Breast epithelium (tissue), 4 donors: ENCODE data around the gene DNAJC16. TPM values are rescaled to one million over a fixed set of nuclear protein-coding genes. Genes with fewer than 3 reads are reported as not detected.

ENCODE experiments used
- DNase-seq, 2 donors: peaks; one replicate each; pipeline ENCODE4 v3.0.0-alpha.2; 2019; ENCODE audit warnings: low spot score in 2 of 2
- H3K27ac ChIP-seq, 2 donors: fragments of 200-600 bp; sonication (generic) in 1 of 2; one replicate each; pipeline ENCODE4 v1.5.1; 2016 to 2019; ENCODE audit warnings: mild to moderate bottlenecking in 1 of 2
- H3K27me3 ChIP-seq, 2 donors: fragments of 200-600 bp; sonication (generic) in 1 of 2; one replicate each; pipeline versions ENCODE4 v1.5.1 to v1.6.0; 2017 to 2019; ENCODE audit warnings: control low read depth in 1 of 2, mild to moderate bottlenecking in 1 of 2
- H3K36me3 ChIP-seq: fragments of 200-600 bp; one replicate; pipeline ENCODE4 v1.5.1; 2019
- H3K4me1 ChIP-seq, 2 donors: fragments of 200-600 bp; sonication (generic); one replicate each; pipeline ENCODE4 v1.5.1; 2016 to 2019; ENCODE audit warnings: control low read depth in 1 of 2
- H3K4me3 ChIP-seq, 3 donors: fragments of 200-600 bp; sonication (generic); 1 replicate in 2 of 3; 2 replicates in 1 of 3; pipeline ENCODE4 v1.5.1; 2016 to 2019; ENCODE audit warnings: mild to moderate bottlenecking in 3 of 3, moderate library complexity in 2 of 3
- H3K9me3 ChIP-seq, 2 donors: fragments of 200-600 bp; sonication (generic) in 1 of 2; one replicate each; pipeline ENCODE4 v1.5.1; 2016 to 2019; ENCODE audit warnings: control low read depth in 1 of 2
- POLR2A ChIP-seq: fragments of 450-650 bp; IDR thresholded peaks from one replicate; pipeline ENCODE4 v1.6.1; 2016; ENCODE audit warnings: antibody characterized with exemption, mild to moderate bottlenecking, moderate library complexity
- POLR2AphosphoS5 ChIP-seq, 3 donors: sonication (generic); formaldehyde crosslinking; IDR thresholded peaks; one replicate each; pipeline ENCODE4 v1.6.1; 2017; ENCODE audit warnings: antibody characterized with exemption in 3 of 3
- intact Hi-C: fragments of 100-400 bp; cut with DNase I; formaldehyde crosslinking; loops from one replicate; pipeline ENCODE4 v1.15.1; 2023; ENCODE audit warnings: low total_unique reads
- total RNA-seq, 3 donors: library from RNA; depleted of rRNA; stranded (reverse); fragments of >200 nt; gene quantifications; one replicate each; pipeline ENCODE4 v1.1.0, GENCODE V29; 2016
- TF ChIP-seq, protein P1 (sequence below), 3 donors: fragments of 450-650 bp; IDR thresholded peaks; one replicate each; pipeline ENCODE4 v1.5.1; 2016 to 2017; ENCODE audit warnings: antibody characterized with exemption in 3 of 3, mild to moderate bottlenecking in 3 of 3, moderate library complexity in 3 of 3

Gene DNAJC16
- total RNA-seq, 3 donors from 2014 or later = 14.1 to 30.4 (median 21.0) TPM

DNA sequence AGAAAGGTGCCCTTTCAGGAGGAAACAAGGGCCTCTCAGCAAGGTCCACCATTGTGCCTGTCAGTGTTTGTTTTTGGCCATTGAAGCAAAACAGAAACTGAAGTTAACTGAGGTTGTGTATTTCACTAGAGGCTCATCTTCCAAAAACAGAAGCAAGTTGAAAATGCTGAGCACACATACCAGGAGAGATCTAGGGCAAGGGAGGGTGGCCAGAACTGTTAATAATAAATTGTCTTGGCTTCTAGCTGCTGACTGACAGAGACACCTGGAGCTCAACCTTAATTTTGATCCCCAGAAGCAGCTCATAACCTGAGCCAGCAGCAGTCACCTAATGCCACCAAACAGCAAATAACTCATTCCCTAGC lies 53.0 kb downstream of the DNAJC16 start:
- H3K36me3 ChIP-seq = no peaks in the 10 kb centered on the region
- no peak overlapping the region for H3K4me3 ChIP-seq
- no peak for TF ChIP-seq POLR2AphosphoS5 (IDR thresholded peaks at IDR 0.05)
- no peak for TF ChIP-seq POLR2A
- TF ChIP-seq, protein P1, sequence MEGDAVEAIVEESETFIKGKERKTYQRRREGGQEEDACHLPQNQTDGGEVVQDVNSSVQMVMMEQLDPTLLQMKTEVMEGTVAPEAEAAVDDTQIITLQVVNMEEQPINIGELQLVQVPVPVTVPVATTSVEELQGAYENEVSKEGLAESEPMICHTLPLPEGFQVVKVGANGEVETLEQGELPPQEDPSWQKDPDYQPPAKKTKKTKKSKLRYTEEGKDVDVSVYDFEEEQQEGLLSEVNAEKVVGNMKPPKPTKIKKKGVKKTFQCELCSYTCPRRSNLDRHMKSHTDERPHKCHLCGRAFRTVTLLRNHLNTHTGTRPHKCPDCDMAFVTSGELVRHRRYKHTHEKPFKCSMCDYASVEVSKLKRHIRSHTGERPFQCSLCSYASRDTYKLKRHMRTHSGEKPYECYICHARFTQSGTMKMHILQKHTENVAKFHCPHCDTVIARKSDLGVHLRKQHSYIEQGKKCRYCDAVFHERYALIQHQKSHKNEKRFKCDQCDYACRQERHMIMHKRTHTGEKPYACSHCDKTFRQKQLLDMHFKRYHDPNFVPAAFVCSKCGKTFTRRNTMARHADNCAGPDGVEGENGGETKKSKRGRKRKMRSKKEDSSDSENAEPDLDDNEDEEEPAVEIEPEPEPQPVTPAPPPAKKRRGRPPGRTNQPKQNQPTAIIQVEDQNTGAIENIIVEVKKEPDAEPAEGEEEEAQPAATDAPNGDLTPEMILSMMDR (IDR thresholded peaks at IDR 0.05) = no peak
- intact Hi-C loops = no loop called here
- H3K27ac ChIP-seq = no peak overlapping the region
- no peaks in the 10 kb centered on the region for H3K27me3 ChIP-seq
- no peak for DNase-seq
- H3K4me1 ChIP-seq = peaks cover 0 to under 1% of the 10 kb centered on the region in 2 donors
- H3K9me3 ChIP-seq = no peaks in the 10 kb centered on the region

DNA sequence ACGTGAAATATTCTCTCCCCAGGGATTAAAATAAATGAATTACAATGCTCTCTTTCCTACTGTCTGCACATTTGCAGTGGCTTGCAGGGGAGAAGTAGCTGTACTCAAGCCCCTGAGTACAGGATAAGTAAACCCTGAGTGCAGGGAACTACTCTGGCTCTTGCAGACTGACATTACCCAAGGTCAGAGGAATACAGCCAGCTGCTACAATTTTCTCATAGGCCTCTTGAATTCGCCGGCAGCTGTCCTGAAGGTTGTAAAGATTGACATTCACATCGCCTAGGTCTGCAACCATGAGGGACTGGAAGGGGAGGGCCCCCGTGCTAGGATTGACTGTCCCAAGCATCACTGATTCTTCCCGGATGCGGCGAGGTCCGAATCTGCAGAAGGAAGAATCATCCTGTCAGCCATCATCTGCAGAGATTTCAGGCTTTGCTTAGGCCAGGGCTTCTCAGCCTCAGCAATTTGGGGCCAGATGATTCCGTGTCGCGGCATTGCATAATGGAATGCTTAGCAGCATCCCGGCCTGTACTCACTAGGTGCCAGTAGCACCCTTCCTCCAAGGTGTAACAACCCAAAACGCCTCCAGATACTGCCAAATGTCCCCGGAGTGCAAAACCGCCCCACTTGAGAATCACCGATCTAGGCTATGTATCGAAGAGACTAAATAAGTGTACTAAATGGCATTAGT lies 56.5 kb downstream of the DNAJC16 start:
- no peak overlapping the region for H3K4me3 ChIP-seq
- intact Hi-C loops = no loop called here
- no peak for DNase-seq

DNA sequence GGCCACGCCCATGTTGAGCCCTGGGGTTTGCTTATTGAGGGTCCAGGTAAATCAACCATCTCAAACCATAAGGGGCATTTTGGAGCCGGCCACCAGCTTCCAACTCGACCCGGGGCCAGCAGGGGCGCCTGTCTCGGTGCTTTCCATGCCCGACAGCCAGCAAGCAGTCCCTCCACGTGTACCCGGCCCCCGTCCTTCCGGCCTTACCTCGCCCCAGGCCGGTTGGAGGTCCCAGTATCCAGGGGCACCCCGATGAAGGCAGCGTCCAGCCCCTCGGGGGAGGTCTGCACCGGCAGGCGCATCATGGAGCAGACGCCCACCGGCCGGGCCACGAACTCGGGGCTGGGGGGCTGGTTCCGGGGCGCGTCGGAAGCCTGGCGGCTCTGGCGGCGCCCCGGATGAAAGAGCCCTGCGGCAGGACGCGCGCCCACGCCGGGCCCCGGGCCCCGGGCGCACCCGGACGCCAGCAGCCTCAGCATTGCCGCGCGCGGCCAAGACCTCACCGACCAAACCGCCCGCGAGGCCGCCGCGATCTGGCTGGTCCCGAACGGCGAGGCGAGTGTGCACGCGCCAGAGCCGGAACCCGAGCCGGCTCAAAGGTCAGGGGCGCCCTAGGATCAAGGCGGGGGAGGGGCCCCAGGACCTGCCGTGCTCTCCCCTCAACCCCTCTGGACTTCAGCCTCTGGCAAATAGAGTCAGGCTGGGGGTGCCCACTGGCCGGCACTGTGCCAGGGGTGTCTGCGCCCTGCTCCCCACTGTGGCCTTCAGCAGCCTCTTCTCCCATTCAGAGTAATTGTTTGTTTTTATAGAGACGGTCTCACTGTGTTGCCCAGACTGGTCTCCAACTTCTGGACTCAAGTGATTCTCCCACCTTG lies 58.1 kb downstream of the DNAJC16 start, which contains the start of gene AGMAT:
AGMAT (minus strand) TSS at position 563 of the 875 bp plus-strand sequence; CDS start at position 479, 84 bp downstream.
- peak in 1 of 2 donors; percentile 59 for DNase-seq
- H3K9me3 ChIP-seq = no peaks in the 10 kb centered on the region
- H3K4me3 ChIP-seq = peak within 1 kb of the TSS; percentile 34 to 72 (median 57)
- H3K27ac ChIP-seq = no peak within 1 kb of the TSS
- H3K27me3 ChIP-seq = no peaks in the 10 kb centered on the region
- no peak for TF ChIP-seq POLR2AphosphoS5 (IDR thresholded peaks at IDR 0.05)
- TF ChIP-seq, protein P1 (IDR thresholded peaks at IDR 0.05) = peak in 1 of 3 donors; percentile 32
- H3K36me3 ChIP-seq = no peaks in the 10 kb centered on the region
- H3K4me1 ChIP-seq = peaks cover 0 to 3% of the 10 kb centered on the region in 2 donors
- intact Hi-C loops = no loop called here

More for the DNA sequence above, 56.5 kb downstream of the DNAJC16 start:
- H3K27ac ChIP-seq = no peak overlapping the region
- H3K9me3 ChIP-seq = no peaks in the 10 kb centered on the region
- H3K4me1 ChIP-seq = peaks cover 0 to 3% of the 10 kb centered on the region in 2 donors
- H3K36me3 ChIP-seq = no peaks in the 10 kb centered on the region
- TF ChIP-seq, protein P1 (IDR thresholded peaks at IDR 0.05) = no peak
- no peak for TF ChIP-seq POLR2A
- no peak for TF ChIP-seq POLR2AphosphoS5 (IDR thresholded peaks at IDR 0.05)
- H3K27me3 ChIP-seq = no peaks in the 10 kb centered on the region

DNA sequence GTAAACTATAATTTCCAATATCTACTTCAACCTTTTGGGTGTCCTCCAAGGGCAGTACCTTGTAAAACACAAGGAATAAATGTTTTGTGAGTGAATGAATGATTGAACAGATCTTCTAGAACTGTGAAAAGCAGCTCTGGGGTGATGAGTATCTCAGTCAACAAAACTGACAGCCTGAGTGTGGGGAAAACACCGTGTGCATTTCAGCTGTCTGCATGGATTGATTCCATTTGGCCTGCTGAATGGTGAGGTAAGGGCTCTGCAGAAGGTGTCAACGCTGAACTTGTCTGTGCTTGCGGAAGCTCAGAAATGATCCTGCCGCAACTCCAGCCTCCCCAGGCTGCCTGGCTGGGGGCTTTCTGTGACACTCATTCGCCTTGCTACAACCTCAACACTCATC lies 65.6 kb downstream of the DNAJC16 start:
- Histone ChIP-seq H3K4me3 (no peak overlapping the region), H3K9me3 (no peaks in the 10 kb centered on the region), H3K27ac (no peak overlapping the region), H3K4me1 (no peaks in the 10 kb centered on the region), H3K27me3 (no peaks in the 10 kb centered on the region), H3K36me3 (no peaks in the 10 kb centered on the region)
- DNase-seq = no peak
- no peak for TF ChIP-seq POLR2A
- TF ChIP-seq, protein P1 (IDR thresholded peaks at IDR 0.05) = no peak
- TF ChIP-seq POLR2AphosphoS5 (IDR thresholded peaks at IDR 0.05) = no peak
- intact Hi-C loops = loop anchor here (10.0 kb wide), 1 partner anchor 153 kb away; the partner anchor contains the start of gene TMEM82
